Progenitor cell of endocrine pancreas (in vitro differentiated cells): ENCODE measurements around the gene SETD1A. TPM values are rescaled to one million over a fixed set of nuclear protein-coding genes. Genes with fewer than 3 reads are reported as not detected.
A peak's percentile ranks its signal among the peaks of the same experiment; 100 is the strongest.

Experiments
- DNase-seq: peaks from one replicate; pipeline ENCODE4 v3.0.0; 2021; ENCODE audit warnings: low spot score; ENCODE audit not compliant: unreplicated experiment
- H3K27ac Mint-ChIP-seq: 2 replicates; pipeline ENCODE4 v1.8.0; 2021; ENCODE audit warnings: mild to moderate bottlenecking, moderate library complexity, mixed read lengths
- H3K27me3 Mint-ChIP-seq: 2 replicates; pipeline ENCODE4 v1.8.0; 2021; ENCODE audit warnings: mixed read lengths
- H3K36me3 Mint-ChIP-seq: 2 replicates; pipeline ENCODE4 v1.8.0; 2022; ENCODE audit warnings: mixed read lengths; ENCODE audit not compliant: insufficient read depth
- H3K4me1 Mint-ChIP-seq: 2 replicates; pipeline ENCODE4 v1.8.0; 2021; ENCODE audit warnings: low read depth, mixed read lengths
- H3K4me3 Mint-ChIP-seq: 2 replicates; pipeline ENCODE4 v1.8.0; 2021; ENCODE audit warnings: low read depth, mild to moderate bottlenecking, moderate library complexity, mixed read lengths
- H3K9me3 Mint-ChIP-seq: 2 replicates; pipeline ENCODE4 v1.8.0; 2021; ENCODE audit warnings: low read depth, mixed read lengths
- CTCF ChIP-seq: fragments of 200-600 bp; sonication (generic); IDR thresholded peaks from one replicate; pipeline ENCODE4 v1.5.0; 2021; ENCODE audit warnings: antibody characterized with exemption, mild to moderate bottlenecking; ENCODE audit not compliant: unreplicated experiment
- total RNA-seq: library from RNA; stranded (reverse); gene quantifications from 2 replicates; pipeline ENCODE4 v1.2.1, GENCODE V29; 2021

SETD1A gene
- total RNA-seq, 1 donor from 2014 or later, result 27.7 TPM

DNA sequence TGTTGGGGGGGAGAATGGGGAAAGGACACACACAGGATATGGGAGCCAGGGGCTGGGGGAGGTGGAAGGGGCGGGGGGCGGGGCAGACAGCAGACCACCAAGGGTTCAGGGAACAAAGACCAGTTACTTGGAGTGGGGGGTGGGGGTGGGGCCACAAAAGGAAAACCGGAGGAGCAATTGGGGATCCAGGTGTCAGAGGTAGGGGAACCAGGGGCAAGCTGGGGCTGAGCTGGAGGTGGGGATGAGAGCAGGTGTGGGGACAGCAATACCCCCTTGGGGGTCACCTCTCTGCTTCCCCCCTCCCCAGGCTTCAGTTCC is 10.1 kb upstream of the SETD1A start:
- no peak for TF ChIP-seq CTCF
- Mint-ChIP-seq H3K27me3 (no peaks in the 10 kb centered on the region), H3K4me1 (peaks cover 15% of the 10 kb centered on the region), H3K4me3 (no peak overlapping the region), H3K36me3 (peaks cover 18% of the 10 kb centered on the region), H3K27ac (no peak overlapping the region), H3K9me3 (no peaks in the 10 kb centered on the region)
- no peak for DNase-seq

DNA sequence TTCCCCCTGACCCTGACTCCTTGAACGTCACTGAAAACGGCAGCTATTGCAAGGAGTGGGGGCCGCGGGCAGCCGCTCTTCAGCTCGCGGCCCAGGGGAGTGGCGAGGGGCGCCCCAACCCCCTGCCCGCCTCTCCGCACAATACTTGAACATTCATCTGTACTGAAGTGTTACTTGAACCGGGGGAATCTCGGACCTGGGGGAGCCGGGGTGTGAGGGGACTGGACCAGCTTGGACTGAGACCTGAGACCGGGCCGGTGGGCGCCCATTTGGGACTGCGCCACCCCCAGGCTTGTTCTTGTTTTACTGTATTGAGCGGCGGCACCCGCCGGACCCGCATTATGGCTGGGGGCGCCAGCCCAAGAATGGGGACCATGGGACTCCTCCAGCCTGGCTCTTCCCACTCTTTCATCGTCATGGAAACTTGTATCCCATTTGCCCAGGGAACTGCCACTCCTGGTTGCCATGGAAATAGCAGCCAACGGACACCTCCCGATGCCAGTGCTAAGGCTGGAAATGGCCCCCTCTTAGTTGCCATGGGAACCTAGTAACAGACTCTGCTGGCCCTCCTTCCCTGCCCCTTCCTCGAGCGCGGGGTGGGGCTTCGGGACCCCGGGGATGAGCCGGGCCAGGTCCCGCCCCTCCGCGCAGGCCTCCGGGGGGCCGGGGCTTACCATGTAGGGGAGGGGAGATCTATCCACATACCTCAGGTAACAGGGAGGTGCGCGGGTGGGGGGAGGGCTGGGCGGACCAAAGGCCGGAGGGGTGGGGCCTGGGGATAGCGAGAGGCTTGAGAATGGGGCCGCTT is 9.5 kb upstream of the SETD1A start:
- H3K36me3 Mint-ChIP-seq, result peaks cover 14% of the 10 kb centered on the region
- peak overlapping the region; percentile 78 for H3K4me3 Mint-ChIP-seq
- DNase-seq, result peak; percentile 91
- no peaks in the 10 kb centered on the region for H3K9me3 Mint-ChIP-seq
- peaks cover 15% of the 10 kb centered on the region for H3K4me1 Mint-ChIP-seq
- no peaks in the 10 kb centered on the region for H3K27me3 Mint-ChIP-seq
- TF ChIP-seq CTCF, result peak; percentile 24
- peak overlapping the region; percentile 93 for H3K27ac Mint-ChIP-seq

GRCh38 chr16:30948667-30949649 is 8.6 kb upstream of the SETD1A start, which contains the start of gene ORAI3:
TSS of gene ORAI3 (plus strand) at chr16:30949068. CDS start at chr16:30949290, 222 bp downstream.
- no peak for TF ChIP-seq CTCF
- H3K4me3 Mint-ChIP-seq, result peak within 1 kb of the TSS; percentile 78
- H3K9me3 Mint-ChIP-seq, result no peaks in the 10 kb centered on the region
- H3K27me3 Mint-ChIP-seq, result no peaks in the 10 kb centered on the region
- peaks cover 16% of the 10 kb centered on the region for H3K4me1 Mint-ChIP-seq
- peak; percentile 45 for DNase-seq
- H3K36me3 Mint-ChIP-seq, result peaks cover 10% of the 10 kb centered on the region
- peak within 1 kb of the TSS; percentile 93 for H3K27ac Mint-ChIP-seq

DNA sequence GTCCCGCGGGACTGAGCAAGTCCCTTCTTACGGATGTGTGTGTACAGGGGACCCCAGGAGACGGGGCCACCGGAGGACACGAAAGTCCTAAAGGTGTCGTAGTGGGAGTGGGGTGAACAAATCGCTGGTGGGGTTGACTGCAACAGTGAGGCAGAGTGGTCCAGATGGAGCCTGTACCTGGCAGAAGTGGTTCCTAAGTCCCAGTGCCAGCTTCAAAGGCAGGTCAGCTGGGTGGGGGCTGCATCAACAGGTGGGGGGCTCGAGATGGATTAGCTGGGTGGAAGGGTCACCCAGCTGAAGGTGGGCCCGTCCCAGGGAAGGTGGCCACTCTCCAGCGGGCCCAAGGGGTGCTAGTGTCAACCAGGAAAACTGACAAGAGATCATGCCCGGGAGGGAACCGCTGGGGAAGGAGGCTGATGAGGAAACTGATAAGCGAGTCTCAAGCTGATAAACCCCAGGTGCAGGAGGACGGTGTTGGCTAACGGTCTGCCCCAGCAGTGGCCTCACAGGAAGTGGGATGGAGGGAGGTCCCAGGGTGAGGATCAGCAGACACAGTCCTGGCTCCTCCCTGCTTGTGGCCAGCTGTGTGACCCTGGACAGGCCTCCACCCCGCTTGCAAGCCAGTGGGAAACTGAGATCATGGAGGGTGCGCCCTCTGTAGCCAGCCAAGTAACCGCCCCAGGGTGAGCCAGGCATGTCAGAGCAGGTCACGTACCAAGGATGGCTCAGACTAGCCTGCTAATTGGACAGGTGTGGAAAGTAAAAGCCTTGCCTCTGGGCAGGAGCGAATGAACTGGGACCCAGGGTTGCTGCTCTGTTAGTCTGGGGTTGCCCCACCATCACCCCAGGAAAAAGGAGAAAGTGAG is 7.7 kb upstream of the SETD1A start:
- H3K9me3 Mint-ChIP-seq, result no peaks in the 10 kb centered on the region
- peaks cover 16% of the 10 kb centered on the region for H3K4me1 Mint-ChIP-seq
- no peak for DNase-seq
- H3K27me3 Mint-ChIP-seq, result no peaks in the 10 kb centered on the region
- peaks cover 5% of the 10 kb centered on the region for H3K36me3 Mint-ChIP-seq
- H3K4me3 Mint-ChIP-seq, result peak overlapping the region; percentile 78
- H3K27ac Mint-ChIP-seq, result peak overlapping the region; percentile 83
- no peak for TF ChIP-seq CTCF
